Measurements from ENCODE around the gene EMSY.

- TF ChIP-seq CTCF (IDR thresholded peaks at IDR 0.05), result no peak
- no peak for TF ChIP-seq POLR2AphosphoS5 (IDR thresholded peaks at IDR 0.05)
Measured at GRCh38 chr11:76456571-76456970, 11.8 kb downstream of the EMSY start.
